ENCODE data around the gene HSD17B2. TPM values are rescaled to one million over a fixed set of nuclear protein-coding genes. Genes with fewer than 3 reads are reported as not detected.
"Not testable (repeated sequence)": the region's sequence is repeated elsewhere in the genome, so short reads cannot be mapped to it uniquely, and the experiment has no call there.

The HSD17B2 gene
- total RNA-seq, 1 experiment from 2014 or later: not detected

- Histone ChIP-seq H3K4me1 (ENCODE audit: low read length) (no peaks in the 10 kb centered on the region), H3K4me3 (ENCODE audit: low read length) (no peak overlapping the region), H3K9me3 (ENCODE audit: low read length) (no peaks in the 10 kb centered on the region), H3K4me2 (ENCODE audit: low read depth, low read length, poor library complexity, severe bottlenecking) (no peak overlapping the region), H3K27me3 (ENCODE audit: low read length) (no peaks in the 10 kb centered on the region), H3K9me2 (replicated peaks; ENCODE audit: insufficient read depth, low read length) (no peaks in the 10 kb centered on the region), H2AFZ (ENCODE audit: low read length) (no peak overlapping the region), H3K36me3 (ENCODE audit: insufficient read depth, low read length) (no peaks in the 10 kb centered on the region), H3K79me2 (ENCODE audit: low read length) (no peaks in the 10 kb centered on the region), H3K27ac (ENCODE audit: low read length) (no peak overlapping the region), H3K9ac (ENCODE audit: low read length) (no peak overlapping the region), H4K20me1 (ENCODE audit: insufficient read depth, low read depth, low read length) (no peaks in the 10 kb centered on the region)
- DNase-seq: no peak
These were observed 102.1 kb downstream of the HSD17B2 start for GRCh38 chr16:82136956-82137821.

- H3K27me3 ChIP-seq (ENCODE audit: low read length): no peaks in the 10 kb centered on the region
- no peaks in the 10 kb centered on the region for H3K4me1 ChIP-seq (ENCODE audit: low read length)
- no peak for DNase-seq
- H4K20me1 ChIP-seq (ENCODE audit: insufficient read depth, low read depth, low read length): no peaks in the 10 kb centered on the region
- no peak overlapping the region for H3K9ac ChIP-seq (ENCODE audit: low read length)
- H3K79me2 ChIP-seq (ENCODE audit: low read length): no peaks in the 10 kb centered on the region
- H3K9me2 ChIP-seq (replicated peaks; ENCODE audit: insufficient read depth, low read length): no peaks in the 10 kb centered on the region
- H3K36me3 ChIP-seq (ENCODE audit: insufficient read depth, low read length): no peaks in the 10 kb centered on the region
- H3K4me3 ChIP-seq (ENCODE audit: low read length): no peak overlapping the region
- H3K27ac ChIP-seq (ENCODE audit: low read length): no peak overlapping the region
- no peak overlapping the region for H2AFZ ChIP-seq (ENCODE audit: low read length)
- no peaks in the 10 kb centered on the region for H3K9me3 ChIP-seq (ENCODE audit: low read length)
- no peak overlapping the region for H3K4me2 ChIP-seq (ENCODE audit: low read depth, low read length, poor library complexity, severe bottlenecking)
These were observed 102.7 kb downstream of the HSD17B2 start for GRCh38 chr16:82137822-82138167.

GRCh38 chr16:82138478-82139285 is 103.6 kb downstream of the HSD17B2 start:
- Histone ChIP-seq H3K79me2 (ENCODE audit: low read length) (no peaks in the 10 kb centered on the region), H3K4me1 (ENCODE audit: low read length) (no peaks in the 10 kb centered on the region), H2AFZ (ENCODE audit: low read length) (no peak overlapping the region), H3K4me2 (ENCODE audit: low read depth, low read length, poor library complexity, severe bottlenecking) (no peak overlapping the region), H4K20me1 (ENCODE audit: insufficient read depth, low read depth, low read length) (no peaks in the 10 kb centered on the region), H3K9me3 (ENCODE audit: low read length) (no peaks in the 10 kb centered on the region), H3K9ac (ENCODE audit: low read length) (no peak overlapping the region), H3K4me3 (ENCODE audit: low read length) (no peak overlapping the region), H3K9me2 (replicated peaks; ENCODE audit: insufficient read depth, low read length) (no peaks in the 10 kb centered on the region), H3K27me3 (ENCODE audit: low read length) (no peaks in the 10 kb centered on the region), H3K36me3 (ENCODE audit: insufficient read depth, low read length) (no peaks in the 10 kb centered on the region), H3K27ac (ENCODE audit: low read length) (no peak overlapping the region)
- no peak for DNase-seq

GRCh38 chr16:82139286-82139571 is 104.2 kb downstream of the HSD17B2 start:
- H3K9me2 ChIP-seq (replicated peaks; ENCODE audit: insufficient read depth, low read length); H3K27ac ChIP-seq (ENCODE audit: low read length); H2AFZ ChIP-seq (ENCODE audit: low read length): not testable (repeated sequence)

DNA sequence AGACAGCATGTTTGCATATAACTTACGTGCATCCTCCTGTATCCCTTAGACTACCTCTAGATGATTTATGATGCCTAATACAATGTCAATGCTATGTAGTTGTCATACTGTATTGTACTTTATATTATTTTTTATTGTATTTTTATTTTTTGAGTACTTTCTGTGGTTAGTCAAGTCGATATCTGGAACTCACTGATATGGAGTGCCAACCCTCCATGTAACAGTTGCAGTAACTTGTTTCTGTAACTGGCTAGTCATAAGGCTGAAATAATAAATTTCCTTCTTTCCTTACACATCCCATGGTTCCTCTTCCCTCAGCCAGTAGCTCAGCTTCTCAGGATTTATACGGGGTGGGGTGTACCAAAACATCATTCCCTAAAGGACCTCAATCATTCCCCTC is 111.5 kb downstream of the HSD17B2 start:
- no peak overlapping the region for H3K4me2 ChIP-seq (ENCODE audit: low read depth, low read length, poor library complexity, severe bottlenecking)
- no peaks in the 10 kb centered on the region for H3K4me1 ChIP-seq (ENCODE audit: low read length)
- DNase-seq: no peak
- peaks cover 3% of the 10 kb centered on the region for H3K79me2 ChIP-seq (ENCODE audit: low read length)
- H3K36me3 ChIP-seq (ENCODE audit: insufficient read depth, low read length): peaks cover 18% of the 10 kb centered on the region
- H3K9me2 ChIP-seq (replicated peaks; ENCODE audit: insufficient read depth, low read length): no peaks in the 10 kb centered on the region
- no peaks in the 10 kb centered on the region for H3K9me3 ChIP-seq (ENCODE audit: low read length)
- no peak overlapping the region for H3K9ac ChIP-seq (ENCODE audit: low read length)
- no peak overlapping the region for H3K4me3 ChIP-seq (ENCODE audit: low read length)
- H4K20me1 ChIP-seq (ENCODE audit: insufficient read depth, low read depth, low read length): no peaks in the 10 kb centered on the region
- no peaks in the 10 kb centered on the region for H3K27me3 ChIP-seq (ENCODE audit: low read length)
- no peak overlapping the region for H2AFZ ChIP-seq (ENCODE audit: low read length)
- no peak overlapping the region for H3K27ac ChIP-seq (ENCODE audit: low read length)

More at GRCh38 chr16:82139286-82139571, 104.2 kb downstream of the HSD17B2 start:
- not testable (repeated sequence) for H4K20me1 ChIP-seq (ENCODE audit: insufficient read depth, low read depth, low read length); H3K4me1 ChIP-seq (ENCODE audit: low read length); H3K36me3 ChIP-seq (ENCODE audit: insufficient read depth, low read length); H3K79me2 ChIP-seq (ENCODE audit: low read length); DNase-seq; H3K27me3 ChIP-seq (ENCODE audit: low read length); H3K9ac ChIP-seq (ENCODE audit: low read length); H3K4me2 ChIP-seq (ENCODE audit: low read depth, low read length, poor library complexity, severe bottlenecking); H3K9me3 ChIP-seq (ENCODE audit: low read length); H3K4me3 ChIP-seq (ENCODE audit: low read length)

GRCh38 chr16:82146957-82147356 is 111.9 kb downstream of the HSD17B2 start:
- Histone ChIP-seq H3K27me3 (ENCODE audit: low read length) (no peaks in the 10 kb centered on the region), H2AFZ (ENCODE audit: low read length) (no peak overlapping the region), H3K27ac (ENCODE audit: low read length) (no peak overlapping the region), H3K4me3 (ENCODE audit: low read length) (no peak overlapping the region), H3K9me3 (ENCODE audit: low read length) (no peaks in the 10 kb centered on the region), H3K4me1 (ENCODE audit: low read length) (no peaks in the 10 kb centered on the region), H3K36me3 (ENCODE audit: insufficient read depth, low read length) (peaks cover 18% of the 10 kb centered on the region), H3K9ac (ENCODE audit: low read length) (no peak overlapping the region), H3K4me2 (ENCODE audit: low read depth, low read length, poor library complexity, severe bottlenecking) (no peak overlapping the region), H4K20me1 (ENCODE audit: insufficient read depth, low read depth, low read length) (no peaks in the 10 kb centered on the region), H3K79me2 (ENCODE audit: low read length) (peaks cover 3% of the 10 kb centered on the region), H3K9me2 (replicated peaks; ENCODE audit: insufficient read depth, low read length) (no peaks in the 10 kb centered on the region)
- no peak for DNase-seq

DNA sequence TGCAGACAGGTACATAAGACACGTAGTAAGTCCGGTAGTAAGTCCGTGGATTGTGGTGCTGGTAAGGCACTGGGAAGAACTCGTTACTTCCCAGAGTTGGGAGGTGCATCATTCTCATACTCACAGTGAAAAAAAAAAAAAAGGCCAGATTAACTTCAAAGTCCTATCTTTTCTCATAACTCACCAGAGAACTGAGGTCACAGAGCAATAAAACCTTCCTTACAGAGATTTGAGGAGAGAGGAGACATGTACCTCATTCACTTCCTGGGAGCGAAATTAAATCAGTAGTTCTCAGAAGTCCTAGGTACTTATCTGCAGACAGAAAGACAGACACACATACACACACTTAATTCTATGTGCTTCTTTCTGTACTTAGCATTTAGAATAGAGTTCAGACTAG is 112.5 kb downstream of the HSD17B2 start:
- peaks cover 9% of the 10 kb centered on the region for H3K79me2 ChIP-seq (ENCODE audit: low read length)
- H3K27me3 ChIP-seq (ENCODE audit: low read length): no peaks in the 10 kb centered on the region
- no peaks in the 10 kb centered on the region for H3K4me1 ChIP-seq (ENCODE audit: low read length)
- peaks cover 18% of the 10 kb centered on the region for H3K36me3 ChIP-seq (ENCODE audit: insufficient read depth, low read length)
- H3K9ac ChIP-seq (ENCODE audit: low read length): no peak overlapping the region
- no peaks in the 10 kb centered on the region for H3K9me3 ChIP-seq (ENCODE audit: low read length)
- H3K27ac ChIP-seq (ENCODE audit: low read length): no peak overlapping the region
- no peak overlapping the region for H2AFZ ChIP-seq (ENCODE audit: low read length)
- no peaks in the 10 kb centered on the region for H4K20me1 ChIP-seq (ENCODE audit: insufficient read depth, low read depth, low read length)
- no peak overlapping the region for H3K4me2 ChIP-seq (ENCODE audit: low read depth, low read length, poor library complexity, severe bottlenecking)
- no peak overlapping the region for H3K4me3 ChIP-seq (ENCODE audit: low read length)
- no peaks in the 10 kb centered on the region for H3K9me2 ChIP-seq (replicated peaks; ENCODE audit: insufficient read depth, low read length)
- no peak for DNase-seq

All from Karpas-422 (cell line).